Measurements from ENCODE around the gene SEZ6L2.
A peak's percentile ranks its signal among the peaks of the same experiment; 100 is the strongest.

Gene SEZ6L2

DNA sequence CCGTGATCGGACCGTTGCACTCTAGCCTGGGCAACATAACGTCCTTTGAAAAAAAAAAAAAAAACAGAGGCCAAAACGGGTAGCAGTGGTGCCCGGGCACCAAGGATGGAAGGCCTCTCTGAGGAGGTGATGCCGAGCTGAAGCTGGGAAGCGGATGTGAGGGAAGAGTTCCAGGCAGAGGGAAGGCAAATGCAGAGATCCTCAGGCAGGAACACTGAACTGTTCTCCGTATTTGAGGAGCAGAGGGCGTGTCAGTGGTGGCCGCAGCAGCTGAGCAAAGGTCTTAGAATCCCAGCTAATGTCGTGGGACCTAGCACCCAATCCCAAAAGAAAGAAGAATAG lies 27.3 kb upstream of the SEZ6L2 start:
- Histone ChIP-seq H3K4me3 (ENCODE audit: low read depth, low read length) (peak overlapping the region; percentile 97), H3K4me1 (ENCODE audit: control insufficient read depth, insufficient read depth, low read length) (peaks cover 4% of the 10 kb centered on the region; the same call in 1 of the 2 replicates), H3K27ac (ENCODE audit: extremely low read depth, low read depth, low read length) (peak overlapping the region; percentile 73), H3K9me3 (ENCODE audit: control insufficient read depth, insufficient read depth, low read depth, low read length) (no peaks in the 10 kb centered on the region), H3K36me3 (ENCODE audit: control insufficient read depth in 2 of 2, insufficient read depth in 1 of 2, low read length in 2 of 2) (peaks cover 1 to 12% of the 10 kb centered on the region in 2 experiments)
- ChIA-PET POLR2A (interaction anchor here (0.5 to 5.3 kb wide), 24 partner anchors 11 to 1027 kb away, joined by 3 to 58 read pairs (median 6); partner anchors contain the start of genes HIRIP3, MAZ, SEZ6L2 and TAOK2), CTCF (interaction anchor here (0.8 to 1.8 kb wide), 5 partner anchors 10 to 50 kb away, joined by 3 to 8 read pairs (median 5); no protein-coding TSS in a partner anchor)
- TF ChIP-seq, protein P1, sequence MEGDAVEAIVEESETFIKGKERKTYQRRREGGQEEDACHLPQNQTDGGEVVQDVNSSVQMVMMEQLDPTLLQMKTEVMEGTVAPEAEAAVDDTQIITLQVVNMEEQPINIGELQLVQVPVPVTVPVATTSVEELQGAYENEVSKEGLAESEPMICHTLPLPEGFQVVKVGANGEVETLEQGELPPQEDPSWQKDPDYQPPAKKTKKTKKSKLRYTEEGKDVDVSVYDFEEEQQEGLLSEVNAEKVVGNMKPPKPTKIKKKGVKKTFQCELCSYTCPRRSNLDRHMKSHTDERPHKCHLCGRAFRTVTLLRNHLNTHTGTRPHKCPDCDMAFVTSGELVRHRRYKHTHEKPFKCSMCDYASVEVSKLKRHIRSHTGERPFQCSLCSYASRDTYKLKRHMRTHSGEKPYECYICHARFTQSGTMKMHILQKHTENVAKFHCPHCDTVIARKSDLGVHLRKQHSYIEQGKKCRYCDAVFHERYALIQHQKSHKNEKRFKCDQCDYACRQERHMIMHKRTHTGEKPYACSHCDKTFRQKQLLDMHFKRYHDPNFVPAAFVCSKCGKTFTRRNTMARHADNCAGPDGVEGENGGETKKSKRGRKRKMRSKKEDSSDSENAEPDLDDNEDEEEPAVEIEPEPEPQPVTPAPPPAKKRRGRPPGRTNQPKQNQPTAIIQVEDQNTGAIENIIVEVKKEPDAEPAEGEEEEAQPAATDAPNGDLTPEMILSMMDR (tag by site-specific recombination; IDR thresholded peaks at IDR 0.05), result no peak
- TF ChIP-seq SCRT2 (tag by site-specific recombination; IDR thresholded peaks at IDR 0.05) (0 out of 2 replicates have a peak, but pooled peaks have one; percentile 38), ZNF529 (tag by site-specific recombination; IDR thresholded peaks at IDR 0.05; ENCODE audit: insufficient replicate concordance) (no peak), ZBTB20 (tag by site-specific recombination; IDR thresholded peaks at IDR 0.05) (peak; percentile 23; the same call in 1 of the 2 replicates), ZNF202 (tag by site-specific recombination; IDR thresholded peaks at IDR 0.05; ENCODE audit: borderline replicate concordance) (no peak), ZNF501 (tag by site-specific recombination; IDR thresholded peaks at IDR 0.05) (no peak), ZNF335 (tag by site-specific recombination; conservative IDR thresholded peaks at IDR 0.05) (peak; percentile 70; the same call in 1 of the 2 replicates), GLIS2 (tag by site-specific recombination; IDR thresholded peaks at IDR 0.05) (no peak), ZNF157 (tag by site-specific recombination; IDR thresholded peaks at IDR 0.05) (no peak), REPIN1 (tag by site-specific recombination; IDR thresholded peaks at IDR 0.05; ENCODE audit: low read depth) (no peak), ZBTB7A (tag by site-specific recombination; IDR thresholded peaks at IDR 0.05; ENCODE audit: low read depth) (no peak), BCL11B (tag by site-specific recombination; IDR thresholded peaks at IDR 0.05; ENCODE audit: low read depth) (no peak), ZNF133 (tag by site-specific recombination; IDR thresholded peaks at IDR 0.05) (no peak), ZBTB1 (tag by site-specific recombination; IDR thresholded peaks at IDR 0.05) (0 out of 2 replicates have a peak, but pooled peaks have one; percentile 4), ZNF747 (tag by site-specific recombination; IDR thresholded peaks at IDR 0.05) (no peak), ZNF596 (tag by site-specific recombination; IDR thresholded peaks at IDR 0.05) (no peak), ZBTB17 (tag by site-specific recombination; IDR thresholded peaks at IDR 0.05) (peak; percentile 98), ZNF610 (tag by site-specific recombination; IDR thresholded peaks at IDR 0.05; ENCODE audit: borderline replicate concordance) (0 out of 2 replicates have a peak, but pooled peaks have one; percentile 0), ZNF274 (IDR thresholded peaks at IDR 0.05; ENCODE audit: low read length) (no peak), ZNF274 (tag by site-specific recombination; IDR thresholded peaks at IDR 0.05; ENCODE audit: borderline replicate concordance) (no peak), KLF10 (tag by site-specific recombination; IDR thresholded peaks at IDR 0.05) (no peak; the same call in 1 of the 2 replicates), ZNF391 (tag by site-specific recombination; IDR thresholded peaks at IDR 0.05; ENCODE audit: borderline replicate concordance, low read depth) (no peak), ZNF600 (tag by site-specific recombination; IDR thresholded peaks at IDR 0.05) (peak; percentile 97), ZNF514 (tag by site-specific recombination; IDR thresholded peaks at IDR 0.05) (no peak), KLF9 (tag by site-specific recombination; IDR thresholded peaks at IDR 0.05; ENCODE audit: low read depth) (peak; percentile 47), ZNF521 (tag by site-specific recombination; IDR thresholded peaks at IDR 0.05) (no peak)
- TF ChIP-seq, protein P2, sequence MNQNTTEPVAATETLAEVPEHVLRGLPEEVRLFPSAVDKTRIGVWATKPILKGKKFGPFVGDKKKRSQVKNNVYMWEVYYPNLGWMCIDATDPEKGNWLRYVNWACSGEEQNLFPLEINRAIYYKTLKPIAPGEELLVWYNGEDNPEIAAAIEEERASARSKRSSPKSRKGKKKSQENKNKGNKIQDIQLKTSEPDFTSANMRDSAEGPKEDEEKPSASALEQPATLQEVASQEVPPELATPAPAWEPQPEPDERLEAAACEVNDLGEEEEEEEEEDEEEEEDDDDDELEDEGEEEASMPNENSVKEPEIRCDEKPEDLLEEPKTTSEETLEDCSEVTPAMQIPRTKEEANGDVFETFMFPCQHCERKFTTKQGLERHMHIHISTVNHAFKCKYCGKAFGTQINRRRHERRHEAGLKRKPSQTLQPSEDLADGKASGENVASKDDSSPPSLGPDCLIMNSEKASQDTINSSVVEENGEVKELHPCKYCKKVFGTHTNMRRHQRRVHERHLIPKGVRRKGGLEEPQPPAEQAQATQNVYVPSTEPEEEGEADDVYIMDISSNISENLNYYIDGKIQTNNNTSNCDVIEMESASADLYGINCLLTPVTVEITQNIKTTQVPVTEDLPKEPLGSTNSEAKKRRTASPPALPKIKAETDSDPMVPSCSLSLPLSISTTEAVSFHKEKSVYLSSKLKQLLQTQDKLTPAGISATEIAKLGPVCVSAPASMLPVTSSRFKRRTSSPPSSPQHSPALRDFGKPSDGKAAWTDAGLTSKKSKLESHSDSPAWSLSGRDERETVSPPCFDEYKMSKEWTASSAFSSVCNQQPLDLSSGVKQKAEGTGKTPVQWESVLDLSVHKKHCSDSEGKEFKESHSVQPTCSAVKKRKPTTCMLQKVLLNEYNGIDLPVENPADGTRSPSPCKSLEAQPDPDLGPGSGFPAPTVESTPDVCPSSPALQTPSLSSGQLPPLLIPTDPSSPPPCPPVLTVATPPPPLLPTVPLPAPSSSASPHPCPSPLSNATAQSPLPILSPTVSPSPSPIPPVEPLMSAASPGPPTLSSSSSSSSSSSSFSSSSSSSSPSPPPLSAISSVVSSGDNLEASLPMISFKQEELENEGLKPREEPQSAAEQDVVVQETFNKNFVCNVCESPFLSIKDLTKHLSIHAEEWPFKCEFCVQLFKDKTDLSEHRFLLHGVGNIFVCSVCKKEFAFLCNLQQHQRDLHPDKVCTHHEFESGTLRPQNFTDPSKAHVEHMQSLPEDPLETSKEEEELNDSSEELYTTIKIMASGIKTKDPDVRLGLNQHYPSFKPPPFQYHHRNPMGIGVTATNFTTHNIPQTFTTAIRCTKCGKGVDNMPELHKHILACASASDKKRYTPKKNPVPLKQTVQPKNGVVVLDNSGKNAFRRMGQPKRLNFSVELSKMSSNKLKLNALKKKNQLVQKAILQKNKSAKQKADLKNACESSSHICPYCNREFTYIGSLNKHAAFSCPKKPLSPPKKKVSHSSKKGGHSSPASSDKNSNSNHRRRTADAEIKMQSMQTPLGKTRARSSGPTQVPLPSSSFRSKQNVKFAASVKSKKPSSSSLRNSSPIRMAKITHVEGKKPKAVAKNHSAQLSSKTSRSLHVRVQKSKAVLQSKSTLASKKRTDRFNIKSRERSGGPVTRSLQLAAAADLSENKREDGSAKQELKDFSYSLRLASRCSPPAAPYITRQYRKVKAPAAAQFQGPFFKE (tag by site-specific recombination; IDR thresholded peaks at IDR 0.05; ENCODE audit: borderline replicate concordance), result no peak
- TF ChIP-seq, protein P3, sequence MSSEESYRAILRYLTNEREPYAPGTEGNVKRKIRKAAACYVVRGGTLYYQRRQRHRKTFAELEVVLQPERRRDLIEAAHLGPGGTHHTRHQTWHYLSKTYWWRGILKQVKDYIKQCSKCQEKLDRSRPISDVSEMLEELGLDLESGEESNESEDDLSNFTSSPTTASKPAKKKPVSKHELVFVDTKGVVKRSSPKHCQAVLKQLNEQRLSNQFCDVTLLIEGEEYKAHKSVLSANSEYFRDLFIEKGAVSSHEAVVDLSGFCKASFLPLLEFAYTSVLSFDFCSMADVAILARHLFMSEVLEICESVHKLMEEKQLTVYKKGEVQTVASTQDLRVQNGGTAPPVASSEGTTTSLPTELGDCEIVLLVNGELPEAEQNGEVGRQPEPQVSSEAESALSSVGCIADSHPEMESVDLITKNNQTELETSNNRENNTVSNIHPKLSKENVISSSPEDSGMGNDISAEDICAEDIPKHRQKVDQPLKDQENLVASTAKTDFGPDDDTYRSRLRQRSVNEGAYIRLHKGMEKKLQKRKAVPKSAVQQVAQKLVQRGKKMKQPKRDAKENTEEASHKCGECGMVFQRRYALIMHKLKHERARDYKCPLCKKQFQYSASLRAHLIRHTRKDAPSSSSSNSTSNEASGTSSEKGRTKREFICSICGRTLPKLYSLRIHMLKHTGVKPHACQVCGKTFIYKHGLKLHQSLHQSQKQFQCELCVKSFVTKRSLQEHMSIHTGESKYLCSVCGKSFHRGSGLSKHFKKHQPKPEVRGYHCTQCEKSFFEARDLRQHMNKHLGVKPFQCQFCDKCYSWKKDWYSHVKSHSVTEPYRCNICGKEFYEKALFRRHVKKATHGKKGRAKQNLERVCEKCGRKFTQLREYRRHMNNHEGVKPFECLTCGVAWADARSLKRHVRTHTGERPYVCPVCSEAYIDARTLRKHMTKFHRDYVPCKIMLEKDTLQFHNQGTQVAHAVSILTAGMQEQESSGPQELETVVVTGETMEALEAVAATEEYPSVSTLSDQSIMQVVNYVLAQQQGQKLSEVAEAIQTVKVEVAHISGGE (tag by site-specific recombination; conservative IDR thresholded peaks at IDR 0.05; ENCODE audit: low read depth), result 0 out of 2 replicates have a peak, but pooled peaks have one; percentile 4
